Rectal smooth muscle tissue (tissue), 1 donor: Measurements from ENCODE around the gene TCP10L.
"Not testable (repeated sequence)": the region's sequence is repeated elsewhere in the genome, so short reads cannot be mapped to it uniquely, and the experiment has no call there.

Experiments
- H3K27ac ChIP-seq: one replicate; pipeline ENCODE4 v1.7.0; 2013; ENCODE audit warnings: low read depth, low read length, inconsistent platforms
- H3K27me3 ChIP-seq: one replicate; pipeline ENCODE4 v1.7.0; 2013; ENCODE audit warnings: low read length; ENCODE audit not compliant: control insufficient read depth, insufficient read depth
- H3K36me3 ChIP-seq: one replicate; pipeline ENCODE4 v1.7.0; 2013; ENCODE audit warnings: low read length; ENCODE audit not compliant: control insufficient read depth, insufficient read depth
- H3K4me1 ChIP-seq: one replicate; pipeline ENCODE4 v1.7.0; 2013; ENCODE audit warnings: low read length; ENCODE audit not compliant: control insufficient read depth, insufficient read depth
- H3K4me3 ChIP-seq: one replicate; pipeline ENCODE4 v1.7.0; 2013; ENCODE audit warnings: low read length
- H3K9ac ChIP-seq: one replicate; pipeline ENCODE4 v1.7.0; 2013; ENCODE audit warnings: low read length

Gene TCP10L

DNA sequence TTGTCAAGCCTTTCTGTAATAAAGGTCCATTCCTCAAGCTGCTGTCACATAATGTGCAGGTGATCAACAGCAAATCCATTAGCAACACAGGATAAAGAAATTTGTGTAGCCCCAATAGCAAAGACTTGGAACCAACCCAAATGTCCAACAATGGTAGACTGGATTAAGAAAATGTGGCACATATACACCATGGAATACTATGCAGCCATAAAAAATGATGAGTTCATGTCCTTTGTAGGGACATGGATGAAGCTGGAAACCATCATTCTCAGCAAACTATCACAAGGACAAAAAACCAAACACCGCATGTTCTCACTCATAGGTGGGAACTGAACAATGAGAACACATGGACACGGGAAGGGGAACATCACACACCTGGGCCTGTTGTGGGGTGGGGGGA is 42.3 kb downstream of the TCP10L start:
- H3K9ac ChIP-seq, H3K27ac ChIP-seq, H3K4me1 ChIP-seq, H3K36me3 ChIP-seq, H3K4me3 ChIP-seq, H3K27me3 ChIP-seq: not testable (repeated sequence)

DNA sequence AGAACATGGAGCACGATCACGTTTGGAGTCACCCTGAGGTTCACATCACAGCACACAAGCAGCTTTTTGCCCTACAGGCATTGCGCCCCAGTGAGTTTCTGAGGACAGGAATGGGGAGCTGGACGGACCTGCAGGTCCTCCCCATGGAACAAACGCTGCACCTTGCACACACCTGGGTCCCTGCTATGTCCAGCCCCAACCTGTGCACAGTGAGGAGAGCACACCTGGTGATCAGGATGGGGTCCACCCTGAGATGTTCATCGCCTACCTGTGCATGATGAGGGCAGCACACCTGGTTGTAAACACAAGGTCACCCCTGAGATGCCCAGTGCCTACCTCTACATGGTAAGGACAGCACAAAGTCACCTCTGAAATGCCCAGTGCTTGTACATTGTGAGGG is 45.9 kb downstream of the TCP10L start:
- Histone ChIP-seq H3K9ac (no peak overlapping the region), H3K27ac (no peak overlapping the region), H3K36me3 (no peaks in the 10 kb centered on the region), H3K27me3 (no peaks in the 10 kb centered on the region), H3K4me3 (no peak overlapping the region), H3K4me1 (no peaks in the 10 kb centered on the region)

DNA sequence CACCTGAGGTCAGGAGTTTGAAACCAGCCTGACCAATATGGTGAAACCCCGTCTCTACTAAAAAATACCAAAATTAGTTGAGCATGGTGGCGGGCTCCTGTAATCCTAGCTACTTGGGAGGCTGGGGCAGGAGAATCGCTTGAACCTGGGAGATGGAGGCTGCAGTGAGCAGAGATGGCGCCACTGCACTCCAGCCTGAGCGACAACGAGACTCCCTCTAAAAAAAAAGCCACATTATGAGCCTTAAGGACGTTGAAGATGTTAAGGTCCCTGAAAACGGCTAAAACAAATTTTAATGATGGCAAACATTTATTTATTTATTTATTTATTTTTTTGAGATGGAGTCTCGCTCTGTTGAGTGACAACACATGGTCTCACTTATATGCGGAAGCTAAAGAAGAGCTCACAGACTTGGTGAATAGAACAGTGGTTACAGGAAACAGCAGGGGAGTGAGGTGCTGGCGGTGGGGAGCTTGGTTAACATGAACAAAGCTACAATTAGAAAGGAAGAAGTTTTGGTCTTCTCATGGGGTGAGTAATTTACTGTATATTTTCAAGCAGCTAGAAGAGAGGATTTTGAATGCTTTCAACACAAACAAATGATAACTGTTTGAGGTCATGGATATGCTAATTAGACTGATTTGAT is 47.1 kb downstream of the TCP10L start:
- no peak overlapping the region for H3K27ac ChIP-seq
- no peak overlapping the region for H3K4me3 ChIP-seq
- H3K27me3 ChIP-seq: no peaks in the 10 kb centered on the region
- H3K9ac ChIP-seq: no peak overlapping the region
- H3K36me3 ChIP-seq: no peaks in the 10 kb centered on the region
- no peaks in the 10 kb centered on the region for H3K4me1 ChIP-seq

DNA sequence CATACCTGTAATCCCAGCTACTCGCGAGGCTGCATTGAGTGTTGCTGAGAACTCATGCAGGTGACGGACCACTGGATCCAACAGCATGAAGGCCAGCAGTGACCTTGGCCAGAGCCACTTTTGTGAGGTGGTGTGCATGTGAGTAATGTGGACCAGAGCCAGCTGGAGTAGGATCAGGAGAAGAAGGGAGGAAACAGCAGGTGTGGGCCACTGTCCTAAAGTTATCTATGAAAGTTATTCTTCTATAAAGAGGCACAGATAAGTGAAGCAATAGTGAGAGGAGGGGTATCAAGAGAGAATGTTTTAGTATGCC is 47.8 kb downstream of the TCP10L start:
- Histone ChIP-seq H3K27ac (no peak overlapping the region), H3K27me3 (no peaks in the 10 kb centered on the region), H3K36me3 (no peaks in the 10 kb centered on the region), H3K9ac (no peak overlapping the region), H3K4me1 (no peaks in the 10 kb centered on the region), H3K4me3 (no peak overlapping the region)

DNA sequence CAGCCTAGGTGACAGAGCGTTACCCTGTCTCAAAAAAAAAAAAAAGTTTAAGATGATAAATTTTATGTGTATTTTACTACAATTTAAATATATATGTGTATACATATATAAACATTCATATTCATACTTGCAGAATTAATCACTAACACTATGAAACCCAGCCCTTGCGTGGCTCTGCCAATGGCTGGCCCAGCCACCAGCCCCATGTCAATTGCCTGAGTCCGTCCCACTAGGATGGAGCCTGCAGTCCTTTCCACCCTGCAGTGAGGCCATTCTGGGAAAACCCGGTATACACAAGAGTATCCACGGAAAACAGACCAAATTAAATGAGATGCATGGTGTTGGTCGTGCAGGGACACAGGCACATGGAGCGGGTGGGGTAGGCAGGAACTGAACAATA is 49.7 kb downstream of the TCP10L start:
- Histone ChIP-seq H3K4me1 (no peaks in the 10 kb centered on the region), H3K27me3 (no peaks in the 10 kb centered on the region), H3K9ac (no peak overlapping the region), H3K36me3 (no peaks in the 10 kb centered on the region), H3K27ac (no peak overlapping the region), H3K4me3 (no peak overlapping the region)

DNA sequence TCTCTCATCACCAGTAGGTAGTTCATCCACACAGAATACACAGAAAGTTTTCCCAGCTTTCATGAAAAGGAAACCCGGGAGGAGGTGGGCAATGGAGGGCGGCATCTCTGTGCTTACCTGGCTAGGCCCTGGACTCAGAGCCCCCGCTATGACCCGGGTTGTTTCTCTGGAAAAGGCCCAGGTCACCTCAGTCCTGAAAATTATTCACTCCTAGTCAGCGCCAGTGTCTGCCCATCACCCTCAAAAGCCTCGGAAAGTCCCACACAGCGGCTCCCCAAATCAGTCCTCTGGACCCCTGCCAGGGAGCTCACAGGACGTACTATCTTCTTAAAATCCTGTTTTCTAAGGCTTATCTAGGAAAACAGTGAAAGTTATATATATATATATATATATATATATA is 51.2 kb downstream of the TCP10L start:
- no peak overlapping the region for H3K4me3 ChIP-seq
- H3K27me3 ChIP-seq: no peaks in the 10 kb centered on the region
- no peak overlapping the region for H3K9ac ChIP-seq
- no peaks in the 10 kb centered on the region for H3K4me1 ChIP-seq
- no peaks in the 10 kb centered on the region for H3K36me3 ChIP-seq
- H3K27ac ChIP-seq: no peak overlapping the region

DNA sequence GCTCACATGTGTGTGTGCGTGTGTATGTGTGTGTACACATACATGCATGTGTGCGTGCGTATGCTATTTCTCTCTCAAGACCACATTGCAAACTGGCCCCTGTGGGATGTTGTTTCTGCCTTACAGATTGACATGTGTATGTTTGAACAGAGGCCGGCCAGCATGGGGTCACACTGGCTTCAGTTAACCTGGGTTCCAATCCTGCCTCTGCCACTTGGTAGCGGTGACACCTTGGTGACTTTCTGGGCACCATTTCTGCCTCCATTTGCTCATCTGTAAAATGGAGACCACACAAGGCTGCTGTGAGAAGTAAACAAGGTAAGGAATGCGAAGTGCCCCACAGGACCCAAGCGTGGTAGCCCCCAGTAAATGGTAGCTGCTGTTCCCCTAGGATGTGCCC is 51.7 kb downstream of the TCP10L start:
- Histone ChIP-seq H3K36me3 (no peaks in the 10 kb centered on the region), H3K4me3 (no peak overlapping the region), H3K9ac (no peak overlapping the region), H3K4me1 (no peaks in the 10 kb centered on the region), H3K27me3 (no peaks in the 10 kb centered on the region), H3K27ac (no peak overlapping the region)

DNA sequence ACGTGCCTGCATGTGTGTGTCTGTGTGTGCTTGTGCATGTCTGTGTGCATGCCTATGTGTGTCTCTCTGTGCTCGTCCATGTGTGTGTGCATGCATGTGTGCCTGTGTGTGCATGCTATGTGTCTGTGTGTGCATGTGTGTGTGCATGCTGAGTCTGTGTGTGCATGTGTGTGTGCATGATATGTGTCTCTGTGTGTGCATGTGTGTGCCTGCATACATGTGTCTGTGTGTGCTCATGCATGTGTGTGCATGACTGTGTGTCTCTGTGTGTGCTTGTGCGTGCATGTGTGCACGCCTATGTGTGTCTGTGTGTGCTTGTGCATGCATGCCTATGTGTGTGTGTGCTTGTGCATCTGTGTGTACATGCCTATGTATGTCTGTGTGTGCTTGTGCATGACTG is 52.3 kb downstream of the TCP10L start:
- no peaks in the 10 kb centered on the region for H3K36me3 ChIP-seq
- H3K4me3 ChIP-seq: no peak overlapping the region
- H3K4me1 ChIP-seq: no peaks in the 10 kb centered on the region
- no peak overlapping the region for H3K9ac ChIP-seq
- H3K27me3 ChIP-seq: no peaks in the 10 kb centered on the region
- H3K27ac ChIP-seq: no peak overlapping the region

DNA sequence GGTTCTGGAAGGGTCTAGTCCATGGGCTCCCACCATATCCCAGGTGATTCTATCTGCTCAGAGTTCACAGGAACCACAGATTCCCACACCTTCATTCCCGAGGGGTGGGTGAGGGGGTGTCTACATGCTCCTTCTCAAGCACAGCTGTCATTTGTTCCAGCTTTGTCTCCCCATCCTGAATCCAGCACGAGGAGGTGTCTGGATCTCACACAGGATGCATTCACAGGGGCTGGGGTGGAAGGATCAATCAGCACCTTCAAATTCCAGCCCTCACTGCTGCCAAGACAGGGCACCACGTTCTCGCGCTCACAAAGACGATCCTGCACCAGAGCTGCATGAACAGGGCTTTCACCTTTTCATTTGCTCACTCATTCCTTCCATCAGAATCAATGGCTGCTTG is 52.7 kb downstream of the TCP10L start:
- Histone ChIP-seq H3K9ac (no peak overlapping the region), H3K4me1 (no peaks in the 10 kb centered on the region), H3K27ac (no peak overlapping the region), H3K4me3 (no peak overlapping the region), H3K36me3 (no peaks in the 10 kb centered on the region), H3K27me3 (no peaks in the 10 kb centered on the region)

DNA sequence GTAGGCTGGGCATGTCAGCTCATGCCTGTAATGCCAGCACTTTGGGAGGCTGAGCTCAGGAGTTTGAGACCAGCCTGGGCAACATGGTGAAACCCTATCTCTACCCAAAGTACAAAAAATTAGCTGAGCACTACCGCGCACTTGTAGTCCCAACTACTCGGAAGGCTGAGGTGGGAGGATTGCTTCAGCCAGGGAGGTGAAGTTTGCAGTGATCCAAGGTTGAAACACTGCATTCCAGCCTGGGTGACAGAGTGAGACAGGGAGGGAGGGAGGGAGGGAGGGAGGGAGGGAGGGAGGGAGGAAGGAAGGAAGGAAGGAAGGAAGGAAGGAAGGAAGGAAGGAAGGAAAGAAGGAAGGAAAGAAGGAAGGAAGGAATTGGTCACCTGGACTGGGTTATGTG is 53.8 kb downstream of the TCP10L start:
- not testable (repeated sequence) for H3K9ac ChIP-seq, H3K4me3 ChIP-seq, H3K36me3 ChIP-seq, H3K4me1 ChIP-seq, H3K27me3 ChIP-seq, H3K27ac ChIP-seq

DNA sequence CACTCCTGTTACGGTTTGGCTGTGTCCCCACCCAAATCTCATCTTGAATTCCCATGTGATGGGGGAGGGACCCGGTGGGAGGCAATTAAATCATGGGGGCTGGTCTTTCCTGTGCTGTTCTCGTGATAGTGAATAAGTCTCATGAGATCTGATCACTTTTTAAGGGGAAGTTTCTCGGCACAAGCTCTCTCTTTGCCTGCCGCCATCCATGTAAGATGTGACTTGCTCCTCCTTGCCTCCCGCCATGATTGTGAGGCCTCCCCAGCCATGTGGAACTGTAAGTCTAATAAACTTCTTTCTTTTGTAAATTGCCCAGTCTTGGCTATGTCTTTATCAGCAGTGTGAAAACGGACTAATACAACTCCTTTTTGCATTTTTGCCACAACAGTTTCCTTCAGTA is 54.5 kb downstream of the TCP10L start:
- not testable (repeated sequence) for H3K4me1 ChIP-seq, H3K9ac ChIP-seq, H3K4me3 ChIP-seq, H3K36me3 ChIP-seq, H3K27ac ChIP-seq, H3K27me3 ChIP-seq

DNA sequence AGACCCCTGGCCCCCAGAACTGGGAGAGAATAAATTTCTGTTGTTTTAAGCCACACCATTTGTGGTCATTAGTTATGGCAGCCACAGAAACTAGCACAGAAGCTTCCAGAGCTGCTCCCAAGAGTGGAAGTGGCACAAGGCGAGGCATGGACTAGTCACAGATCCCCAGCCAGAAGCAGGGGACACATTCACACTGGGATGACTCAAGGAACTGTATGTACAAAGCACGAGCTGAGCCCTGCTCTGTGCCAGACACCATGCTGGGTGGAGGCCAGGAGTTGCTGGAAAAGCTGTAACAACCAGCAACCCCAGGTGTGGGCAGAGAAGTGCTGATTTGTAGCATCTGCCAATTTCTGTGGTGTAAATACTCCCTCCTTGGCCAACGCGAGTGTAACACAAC is 55.6 kb downstream of the TCP10L start:
- H3K4me1 ChIP-seq: no peaks in the 10 kb centered on the region
- H3K27ac ChIP-seq: no peak overlapping the region
- H3K4me3 ChIP-seq: no peak overlapping the region
- H3K9ac ChIP-seq: no peak overlapping the region
- no peaks in the 10 kb centered on the region for H3K27me3 ChIP-seq
- H3K36me3 ChIP-seq: no peaks in the 10 kb centered on the region

DNA sequence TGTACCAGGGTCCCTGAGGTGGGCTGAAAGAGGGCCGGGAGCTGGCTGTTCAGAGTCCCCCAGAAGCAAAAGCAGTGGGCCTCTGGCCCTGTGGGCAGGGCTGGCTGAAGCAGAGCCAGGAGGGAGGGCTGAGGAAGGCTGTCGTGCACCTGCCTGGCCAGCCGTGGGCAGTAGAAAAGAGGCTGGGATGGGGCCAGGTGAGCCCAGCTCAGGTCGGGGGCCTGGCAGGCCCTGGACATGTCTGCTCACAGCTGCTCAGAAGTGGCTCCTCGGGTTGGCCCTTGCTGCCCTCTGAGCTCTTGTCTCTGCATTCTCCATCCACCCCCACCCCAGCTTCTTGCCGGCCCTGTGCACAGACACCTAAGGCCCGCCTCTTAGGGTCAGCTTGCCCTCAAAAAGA is 60.0 kb downstream of the TCP10L start:
- H3K4me1 ChIP-seq: no peaks in the 10 kb centered on the region
- no peak overlapping the region for H3K4me3 ChIP-seq
- H3K9ac ChIP-seq: no peak overlapping the region
- no peaks in the 10 kb centered on the region for H3K36me3 ChIP-seq
- H3K27ac ChIP-seq: no peak overlapping the region
- H3K27me3 ChIP-seq: no peaks in the 10 kb centered on the region
